IMR-90 (cell line): Measurements from ENCODE around the gene PRB3. TPM values are rescaled to one million over a fixed set of nuclear protein-coding genes. Genes with fewer than 3 reads are reported as not detected.

ENCODE experiments used
- ATAC-seq: fragments of 200-7000 bp; cut with Tn5 transposase; 2 replicates; pipeline ENCODE4 v1.9.1; 2020; ENCODE audit warnings: low read depth, mild to moderate bottlenecking, moderate library complexity
- Bru-seq: library from RNA; stranded (reverse); fragments of 400-500 nt; gene quantifications from one replicate; lab custom pipeline; 2021; lab: Mats Ljungman, UMichigan
- BruChase-seq, 2 experiments: library from RNA; stranded (reverse); fragments of 400-500 nt; gene quantifications; one replicate each; lab custom pipeline; 2021; lab: Mats Ljungman, UMichigan
- BruUV-seq: library from RNA; stranded (reverse); fragments of 400-500 nt; replicated peaks from 2 replicates; lab custom pipeline; 2021; lab: Mats Ljungman, UMichigan
- CTCF ChIA-PET: fragments of 300-600 bp; formaldehyde crosslinking; extraction: SDS; loops from one replicate; lab custom pipeline; 2021; ENCODE audit warnings: antibody characterized with exemption; lab: Yijun Ruan, JAX
- POLR2A ChIA-PET: fragments of 300-600 bp; sonication (Branson Sonifier 250); formaldehyde crosslinking; loops from one replicate; lab custom pipeline; 2022; ENCODE audit warnings: antibody characterized with exemption; ENCODE audit not compliant: unreplicated experiment; lab: Charles Lee
- DNase-seq: peaks from one replicate; pipeline ENCODE4 v3.0.0; 2013
- H2AFZ ChIP-seq: replicated peaks from 2 replicates; pipeline ENCODE3; 2013; ENCODE audit warnings: low read length, mild to moderate bottlenecking; ENCODE audit not compliant: poor library complexity
- H2AK5ac ChIP-seq: 2 replicates; pipeline ENCODE4 v1.6.1; 2013; ENCODE audit warnings: low read depth, low read length, inconsistent platforms
- H2AK9ac ChIP-seq: replicated peaks from 2 replicates; pipeline ENCODE3; 2013; ENCODE audit warnings: mild to moderate bottlenecking, low read depth, low read length, moderate library complexity; ENCODE audit not compliant: poor library complexity
- H2BK120ac ChIP-seq: 2 replicates; pipeline ENCODE4 v1.6.1; 2013; ENCODE audit warnings: low read depth, low read length, inconsistent platforms
- H2BK15ac ChIP-seq: 3 replicates; pipeline ENCODE4 v1.6.1; 2013; ENCODE audit warnings: low read depth, low read length, inconsistent platforms
- H2BK20ac ChIP-seq: 2 replicates; pipeline ENCODE4 v1.6.1; 2013; ENCODE audit warnings: low read depth, mild to moderate bottlenecking, inconsistent platforms, low read length, moderate library complexity
- H2BK5ac ChIP-seq: 2 replicates; pipeline ENCODE4 v1.6.1; 2013; ENCODE audit warnings: mild to moderate bottlenecking, low read depth, low read length, inconsistent platforms; ENCODE audit not compliant: poor library complexity, severe bottlenecking
- H3K14ac ChIP-seq: replicated peaks from 2 replicates; pipeline ENCODE4 v1.6.1; 2013; ENCODE audit warnings: low read depth, low read length, inconsistent platforms
- H3K18ac ChIP-seq: 2 replicates; pipeline ENCODE4 v1.6.1; 2013; ENCODE audit warnings: low read depth, low read length, control low read depth
- H3K23ac ChIP-seq: 2 replicates; pipeline ENCODE4 v1.6.1; 2013; ENCODE audit warnings: low read depth, low read length, inconsistent platforms
- H3K27ac ChIP-seq: 2 replicates; pipeline ENCODE4 v1.5.1; 2013; ENCODE audit warnings: mild to moderate bottlenecking, control low read depth, low read length; ENCODE audit not compliant: insufficient read depth
- H3K27me3 ChIP-seq: 2 replicates; pipeline ENCODE4 v1.6.1; 2013; ENCODE audit warnings: low read length; ENCODE audit not compliant: control insufficient read depth, insufficient read depth
- H3K36me3 ChIP-seq: 2 replicates; pipeline ENCODE4 v1.6.1; 2013; ENCODE audit warnings: low read length, mixed read lengths; ENCODE audit not compliant: control insufficient read depth, insufficient read depth
- H3K4ac ChIP-seq: 2 replicates; pipeline ENCODE4 v1.6.1; 2013; ENCODE audit warnings: low read depth, low read length, inconsistent platforms
- H3K4me1 ChIP-seq: 2 replicates; pipeline ENCODE4 v1.6.1; 2013; ENCODE audit warnings: low read length, mixed read lengths; ENCODE audit not compliant: control insufficient read depth, insufficient read depth
- H3K4me2 ChIP-seq: 2 replicates; pipeline ENCODE4 v1.6.1; 2013; ENCODE audit warnings: low read depth, mild to moderate bottlenecking, control low read depth, low read length, moderate library complexity
- H3K4me3 ChIP-seq: 2 replicates; pipeline ENCODE4 v1.5.1; 2013; ENCODE audit warnings: low read depth, mild to moderate bottlenecking, control low read depth, low read length, moderate library complexity; ENCODE audit not compliant: insufficient read depth
- H3K56ac ChIP-seq: 2 replicates; pipeline ENCODE4 v1.6.1; 2013; ENCODE audit warnings: low read length, inconsistent platforms; ENCODE audit not compliant: insufficient read depth; ENCODE audit errors: extremely low read depth
- H3K79me1 ChIP-seq, 2 experiments: 2 replicates each; pipeline ENCODE4 v1.6.1; 2013; ENCODE audit warnings: low read length in 2 of 2, inconsistent platforms in 1 of 2, low read depth in 1 of 2
- H3K9ac ChIP-seq: 2 replicates; pipeline ENCODE4 v1.6.1; 2013; ENCODE audit warnings: low read depth, low read length, control low read depth
- H3K9me1 ChIP-seq: 2 replicates; pipeline ENCODE4 v1.6.1; 2013; ENCODE audit warnings: low read length, inconsistent platforms; ENCODE audit not compliant: insufficient read depth
- H3K9me3 ChIP-seq: 2 replicates; pipeline ENCODE4 v1.6.1; 2013; ENCODE audit warnings: low read length; ENCODE audit not compliant: control insufficient read depth, insufficient read depth
- H4K20me1 ChIP-seq: 2 replicates; pipeline ENCODE4 v1.6.1; 2013; ENCODE audit warnings: low read length, inconsistent platforms; ENCODE audit not compliant: insufficient read depth
- H4K5ac ChIP-seq: 2 replicates; pipeline ENCODE4 v1.6.1; 2013; ENCODE audit warnings: mild to moderate bottlenecking, low read depth, low read length, control low read depth
- H4K8ac ChIP-seq, 2 experiments: 2 replicates each; pipeline ENCODE4 v1.6.1; 2013; ENCODE audit warnings: low read depth in 2 of 2, low read length in 2 of 2, control low read depth in 1 of 2, inconsistent platforms in 1 of 2
- H4K91ac ChIP-seq: 2 replicates; pipeline ENCODE4 v1.6.1; 2013; ENCODE audit warnings: low read depth, low read length, inconsistent platforms; ENCODE audit not compliant: insufficient read depth
- BHLHE40 ChIP-seq: fragments of 150-350 bp; IDR thresholded peaks from 2 replicates; pipeline ENCODE4 v1.6.1; 2016; ENCODE audit warnings: mild to moderate bottlenecking, low read depth, low read length
- CEBPB ChIP-seq: IDR thresholded peaks from 2 replicates; pipeline ENCODE4 v1.6.1; 2012; ENCODE audit warnings: low read depth, low read length, improper control_type of control experiment
- CHD1 ChIP-seq: IDR thresholded peaks from 2 replicates; pipeline ENCODE4 v1.6.1; 2012; ENCODE audit warnings: low read depth, low read length, improper control_type of control experiment
- CTCF ChIP-seq: conservative IDR thresholded peaks from 2 replicates; pipeline ENCODE4 v1.5.1; 2012; ENCODE audit warnings: mild to moderate bottlenecking, low read depth, low read length, improper control_type of control experiment
- ELK1 ChIP-seq: fragments of 150-350 bp; IDR thresholded peaks from 2 replicates; pipeline ENCODE4 v1.6.1; 2016; ENCODE audit warnings: low read depth, mild to moderate bottlenecking, low read length, moderate library complexity, borderline replicate concordance
- FOS ChIP-seq: fragments of 150-350 bp; IDR thresholded peaks from 2 replicates; pipeline ENCODE4 v1.6.1; 2016; ENCODE audit warnings: low read depth, low read length
- MAFK ChIP-seq: IDR thresholded peaks from 2 replicates; pipeline ENCODE4 v1.6.1; 2012; ENCODE audit warnings: low read depth, low read length, improper control_type of control experiment
- MAZ ChIP-seq: IDR thresholded peaks from 2 replicates; pipeline ENCODE4 v1.6.1; 2012; ENCODE audit warnings: low read depth, mild to moderate bottlenecking, low read length, improper control_type of control experiment, moderate library complexity, borderline replicate concordance
- MXI1 ChIP-seq: IDR thresholded peaks from 2 replicates; pipeline ENCODE4 v1.6.1; 2012; ENCODE audit warnings: low read depth, mild to moderate bottlenecking, low read length, moderate library complexity, borderline replicate concordance
- NFE2L2 ChIP-seq: fragments of 150-350 bp; IDR thresholded peaks from 2 replicates; pipeline ENCODE4 v1.6.1; 2016; ENCODE audit warnings: low read depth, mild to moderate bottlenecking, low read length
- POLR2A ChIP-seq: IDR thresholded peaks from 2 replicates; pipeline ENCODE4 v1.6.1; 2012; ENCODE audit warnings: mild to moderate bottlenecking, low read depth, low read length
- RAD21 ChIP-seq: IDR thresholded peaks from 2 replicates; pipeline ENCODE4 v1.6.1; 2012; ENCODE audit warnings: low read length, improper control_type of control experiment
- RCOR1 ChIP-seq: IDR thresholded peaks from 2 replicates; pipeline ENCODE4 v1.6.1; 2012; ENCODE audit warnings: mild to moderate bottlenecking, low read length, improper control_type of control experiment; ENCODE audit not compliant: insufficient replicate concordance
- RFX5 ChIP-seq: IDR thresholded peaks from 2 replicates; pipeline ENCODE4 v1.8.0; 2012; ENCODE audit warnings: low read depth, mild to moderate bottlenecking, low read length, moderate library complexity
- SMC3 ChIP-seq: fragments of 150-350 bp; IDR thresholded peaks from 2 replicates; pipeline ENCODE4 v1.6.1; 2016; ENCODE audit warnings: low read depth, mild to moderate bottlenecking, antibody characterized with exemption, low read length, moderate library complexity
- USF2 ChIP-seq: fragments of 150-350 bp; IDR thresholded peaks from 2 replicates; pipeline ENCODE4 v1.6.1; 2017; ENCODE audit warnings: mild to moderate bottlenecking, antibody characterized with exemption, low read length, low read depth
- WGBS, 2 experiments: methylation state at CpG; one replicate each; pipeline versions ENCODE4 v1.1.5 to v1.1.7; 2013; ENCODE audit warnings: missing lambda C conversion rate in 2 of 2; ENCODE audit not compliant: insufficient read length in 1 of 2; ENCODE audit errors: extremely low coverage in 2 of 2; 5-methylcytosine and 5-hydroxymethylcytosine counted together
- dilution Hi-C: fragments of 300-500 bp; cut with HindIII; formaldehyde crosslinking; loops from one replicate; pipeline ENCODE4 v1.14.3; 2018; ENCODE audit warnings: low sequenced_read_pairs; ENCODE audit not compliant: unreplicated experiment
- in situ Hi-C: fragments of 300-500 bp; cut with MboI; formaldehyde crosslinking; loops from 3 replicates; pipeline ENCODE4 v1.14.3; 2019; ENCODE audit warnings: low sequenced_read_pairs, inconsistent platforms, mixed read lengths
- intact Hi-C: fragments of 100-400 bp; cut with micrococcal nuclease; formaldehyde crosslinking; loops from 2 replicates; pipeline ENCODE4 v1.10.0; 2022
- long read RNA-seq: library from polyadenylated mRNA; unstranded; transcript quantifications from one replicate; pipeline ENCODE4 v2.0.0, GENCODE V29; 2021; ENCODE audit not compliant: unreplicated experiment
- polyA plus RNA-seq, 3 experiments: library from polyadenylated mRNA; depleted of rRNA; stranded (reverse); fragments of >200 nt; gene quantifications; 2 replicates each; pipeline ENCODE4 v1.2.3, GENCODE V29; 2012; ENCODE audit warnings: low replicate concordance in 1 of 3
- total RNA-seq: library from RNA; depleted of rRNA; stranded (reverse); fragments of >200 nt; gene quantifications from 2 replicates; pipeline ENCODE4 v1.2.3, GENCODE V29; 2012; rRNA removed

Gene PRB3
- not detected in 2 replicates for total RNA-seq
- not detected in 2 replicates for polyA plus RNA-seq (2012; rRNA removed)
- not detected in 2 replicates for polyA plus RNA-seq (2012; cell fraction: cytosol; rRNA removed)
- not detected in 2 replicates for polyA plus RNA-seq (2012; cell fraction: nucleus; rRNA removed; ENCODE audit: low replicate concordance)
- not detected for Bru-seq, nascent RNA
- BruChase-seq, experiment 1, labeled RNA remaining after a 6-hour chase, result not detected
- BruChase-seq, experiment 2, labeled RNA remaining after a 2-hour chase, result not detected
- long read RNA-seq, result 0 reads

- POLR2A ChIA-PET, result no interaction called here
- no peak within 1 kb of the TSS for H2BK120ac ChIP-seq
- no peak within 1 kb of the TSS for H4K5ac ChIP-seq
- H3K23ac ChIP-seq, result no peak within 1 kb of the TSS
- H3K18ac ChIP-seq, result no peak within 1 kb of the TSS
- no peak within 1 kb of the TSS for H3K9ac ChIP-seq
- DNase-seq, result no peak
- TF ChIP-seq MXI1 (no peak), USF2 (no peak), MAZ (no peak), FOS (no peak), CTCF (no peak), CHD1 (no peak), CEBPB (no peak), MAFK (no peak), ELK1 (no peak), SMC3 (no peak), POLR2A (no peak), RCOR1 (no peak), NFE2L2 (no peak), RFX5 (no peak), BHLHE40 (no peak), RAD21 (no peak)
- intact Hi-C loops, result no loop called here
- H3K4me2 ChIP-seq, result no peak within 1 kb of the TSS
- in situ Hi-C loops, result no loop called here
- H3K9me1 ChIP-seq, result no peaks in the 10 kb centered on the region
- H3K27me3 ChIP-seq, result no peaks in the 10 kb centered on the region
- no peak within 1 kb of the TSS for H3K14ac ChIP-seq
- no peaks in the 10 kb centered on the region for H3K4me1 ChIP-seq
- no peaks in the 10 kb centered on the region for H3K79me1 ChIP-seq
- H3K4ac ChIP-seq, result no peak within 1 kb of the TSS
- H3K9me3 ChIP-seq, result no peaks in the 10 kb centered on the region
- no peak within 1 kb of the TSS for H2BK5ac ChIP-seq
- ATAC-seq, result no peak
- dilution Hi-C loops, result no loop called here
- H2BK20ac ChIP-seq, result no peak within 1 kb of the TSS
- H3K56ac ChIP-seq, result no peak within 1 kb of the TSS
- H3K4me3 ChIP-seq, result no peak within 1 kb of the TSS
- no TSS peak for BruUV-seq
- H3K36me3 ChIP-seq, result no peaks in the 10 kb centered on the region
- H2AK9ac ChIP-seq, result no peak within 1 kb of the TSS
- H2BK15ac ChIP-seq, result no peak within 1 kb of the TSS
- no peak within 1 kb of the TSS for H3K27ac ChIP-seq
- CTCF ChIA-PET, result no interaction called here
- H4K91ac ChIP-seq, result no peak within 1 kb of the TSS
- no peak within 1 kb of the TSS for H4K8ac ChIP-seq
- 58% methylated on average over 2 of the region's 3 CpGs; no CpG with 5 or more reads in 1 of the 2 experiments for WGBS, 2 experiments
- H4K20me1 ChIP-seq, result no peaks in the 10 kb centered on the region
- H2AFZ ChIP-seq, result no peak within 1 kb of the TSS
- H2AK5ac ChIP-seq, result no peak within 1 kb of the TSS
Measured at GRCh38 chr12:11269607-11270006, at the start of gene PRB3. Gene PRB3 (minus strand): TSS chr12:11269707. CDS start chr12:11269669, 38 bp downstream.
